GM18499 (cell line): ENCODE measurements around the gene KLK3.

Experiments used
- ATAC-seq: cut with Tn5 transposase; IDR thresholded peaks from one replicate; pipeline ENCODE4 v1.9.1; 2021; ENCODE audit warnings: moderate number of reproducible peaks; ENCODE audit not compliant: insufficient read depth, unreplicated experiment

The KLK3 gene

GRCh38 chr19:50830266-50831025 lies 24.3 kb upstream of the KLK3 start:
- no peak for ATAC-seq

GRCh38 chr19:50831026-50831396 lies 23.7 kb upstream of the KLK3 start:
- no peak for ATAC-seq

GRCh38 chr19:50832666-50833065 lies 22.0 kb upstream of the KLK3 start:
- ATAC-seq = no peak

- ATAC-seq = no peak
These were observed 21.5 kb upstream of the KLK3 start, which contains the start of gene KLK15 for GRCh38 chr19:50833117-50833801. TSS of gene KLK15 (minus strand) at chr19:50833574. CDS start at chr19:50831492, 2,082 bp downstream.

GRCh38 chr19:50833802-50834167 lies 20.9 kb upstream of the KLK3 start:
- ATAC-seq = no peak

- no peak for ATAC-seq
These were observed 19.5 kb upstream of the KLK3 start for GRCh38 chr19:50835103-50835784.

- ATAC-seq = no peak
These were observed 18.8 kb upstream of the KLK3 start for GRCh38 chr19:50835785-50836542.

- ATAC-seq = no peak
These were observed 18.0 kb upstream of the KLK3 start for GRCh38 chr19:50836543-50837195.

- ATAC-seq = no peak
These were observed 17.4 kb upstream of the KLK3 start for GRCh38 chr19:50837300-50837699.

GRCh38 chr19:50838239-50838638 lies 16.5 kb upstream of the KLK3 start:
- ATAC-seq = no peak

GRCh38 chr19:50839712-50840655 lies 14.7 kb upstream of the KLK3 start:
- no peak for ATAC-seq

GRCh38 chr19:50842130-50842529 lies 12.6 kb upstream of the KLK3 start:
- ATAC-seq = no peak

GRCh38 chr19:50843205-50843604 lies 11.5 kb upstream of the KLK3 start:
- ATAC-seq = no peak

GRCh38 chr19:50843701-50844221 lies 11.0 kb upstream of the KLK3 start:
- no peak for ATAC-seq

GRCh38 chr19:50844296-50844935 lies 10.3 kb upstream of the KLK3 start:
- ATAC-seq = no peak

GRCh38 chr19:50850738-50851137 lies 4.0 kb upstream of the KLK3 start:
- ATAC-seq = no peak

- no peak for ATAC-seq
These were observed 3.1 kb upstream of the KLK3 start for GRCh38 chr19:50851620-50852019.

GRCh38 chr19:50857366-50857765 lies 2.7 kb downstream of the KLK3 start:
- no peak for ATAC-seq
